Stimulated activated effector memory CD8-positive, alpha-beta T cell treated with anti-CD3 and anti-CD28 coated beads, Interleukin-12 subunit alpha, Interleukin-12 subunit beta, amount 100 ng/mL, for 72 hours (primary cell): Measurements from ENCODE around the gene GALNTL6.

Experiments used
- ATAC-seq: fragments of 150-1000 bp; cut with Tn5 transposase; 2 replicates; pipeline ENCODE4 v1.10.0; 2021
- DNase-seq, 2 donors: peaks; one replicate each; pipeline ENCODE4 v3.0.0; 2021 to 2022; ENCODE audit warnings: low spot score in 2 of 2
- H3K27ac Mint-ChIP-seq: one replicate; pipeline ENCODE4 v1.8.0; 2022; ENCODE audit warnings: mild to moderate bottlenecking, mixed read lengths
- H3K36me3 Mint-ChIP-seq: one replicate; pipeline ENCODE4 v1.8.0; 2022; ENCODE audit warnings: mild to moderate bottlenecking, mixed read lengths
- H3K4me1 Mint-ChIP-seq: one replicate; pipeline ENCODE4 v1.8.0; 2022; ENCODE audit warnings: mixed read lengths
- H3K4me3 Mint-ChIP-seq: one replicate; pipeline ENCODE4 v1.8.0; 2022; ENCODE audit warnings: mild to moderate bottlenecking, mixed read lengths
- H3K9me3 Mint-ChIP-seq: one replicate; pipeline ENCODE4 v1.8.0; 2022; ENCODE audit warnings: mixed read lengths

The GALNTL6 gene

GRCh38 chr4:172099376-172099775 is 286.2 kb downstream of the GALNTL6 start:
- ATAC-seq = no peak
- Mint-ChIP-seq H3K27ac (no peak overlapping the region), H3K36me3 (no peaks in the 10 kb centered on the region), H3K4me1 (no peaks in the 10 kb centered on the region), H3K9me3 (peaks cover 22% of the 10 kb centered on the region), H3K4me3 (no peak overlapping the region)
- no peak for DNase-seq

- H3K9me3 Mint-ChIP-seq = peaks cover 21% of the 10 kb centered on the region
- DNase-seq (no peak), ATAC-seq (no peak)
- no peaks in the 10 kb centered on the region for H3K4me1 Mint-ChIP-seq
- H3K27ac Mint-ChIP-seq = no peak overlapping the region
- no peak overlapping the region for H3K4me3 Mint-ChIP-seq
- H3K36me3 Mint-ChIP-seq = no peaks in the 10 kb centered on the region
These were observed 290.3 kb downstream of the GALNTL6 start for GRCh38 chr4:172103456-172103855.

DNA sequence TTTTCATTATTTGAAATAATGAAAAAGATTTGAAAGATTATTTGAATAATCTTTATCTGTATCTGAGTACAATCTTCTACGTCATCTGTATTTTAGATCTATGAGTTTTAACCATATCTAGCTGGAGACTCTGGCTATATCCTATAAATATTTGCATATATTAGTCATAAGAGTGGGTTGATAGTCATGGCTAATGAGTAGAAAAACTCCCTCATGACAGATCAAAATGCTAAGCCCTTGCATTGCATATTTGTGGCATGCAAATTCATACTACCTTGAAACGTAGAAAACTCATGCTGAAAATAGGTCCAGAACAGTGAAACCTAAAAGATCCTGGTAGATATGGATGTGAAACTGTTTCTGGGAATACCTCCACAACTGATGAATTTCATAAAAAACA is 291.3 kb downstream of the GALNTL6 start:
- Mint-ChIP-seq H3K36me3 (no peaks in the 10 kb centered on the region), H3K4me3 (no peak overlapping the region), H3K4me1 (no peaks in the 10 kb centered on the region), H3K9me3 (peaks cover 18% of the 10 kb centered on the region), H3K27ac (no peak overlapping the region)
- no peak for DNase-seq
- no peak for ATAC-seq

- Mint-ChIP-seq H3K9me3 (peaks cover 18% of the 10 kb centered on the region), H3K27ac (no peak overlapping the region), H3K4me3 (no peak overlapping the region), H3K4me1 (no peaks in the 10 kb centered on the region), H3K36me3 (no peaks in the 10 kb centered on the region)
- DNase-seq (no peak), ATAC-seq (no peak)
These were observed 292.7 kb downstream of the GALNTL6 start for GRCh38 chr4:172105918-172106317.

- H3K4me1 Mint-ChIP-seq = no peaks in the 10 kb centered on the region
- ATAC-seq (no peak), DNase-seq (no peak)
- no peaks in the 10 kb centered on the region for H3K36me3 Mint-ChIP-seq
- H3K4me3 Mint-ChIP-seq = no peak overlapping the region
- no peak overlapping the region for H3K27ac Mint-ChIP-seq
- peaks cover 9% of the 10 kb centered on the region for H3K9me3 Mint-ChIP-seq
These were observed 296.3 kb downstream of the GALNTL6 start for GRCh38 chr4:172109466-172109865.

- DNase-seq (no peak), ATAC-seq (no peak)
- Mint-ChIP-seq H3K9me3 (peaks cover 23% of the 10 kb centered on the region), H3K36me3 (no peaks in the 10 kb centered on the region), H3K27ac (no peak overlapping the region), H3K4me1 (no peaks in the 10 kb centered on the region), H3K4me3 (no peak overlapping the region)
These were observed 311.6 kb downstream of the GALNTL6 start for GRCh38 chr4:172124656-172125308.

GRCh38 chr4:172125443-172125842 is 312.2 kb downstream of the GALNTL6 start:
- Mint-ChIP-seq H3K4me1 (no peaks in the 10 kb centered on the region), H3K4me3 (no peak overlapping the region), H3K27ac (no peak overlapping the region), H3K36me3 (no peaks in the 10 kb centered on the region), H3K9me3 (peaks cover 22% of the 10 kb centered on the region)
- DNase-seq = no peak
- ATAC-seq = no peak

DNA sequence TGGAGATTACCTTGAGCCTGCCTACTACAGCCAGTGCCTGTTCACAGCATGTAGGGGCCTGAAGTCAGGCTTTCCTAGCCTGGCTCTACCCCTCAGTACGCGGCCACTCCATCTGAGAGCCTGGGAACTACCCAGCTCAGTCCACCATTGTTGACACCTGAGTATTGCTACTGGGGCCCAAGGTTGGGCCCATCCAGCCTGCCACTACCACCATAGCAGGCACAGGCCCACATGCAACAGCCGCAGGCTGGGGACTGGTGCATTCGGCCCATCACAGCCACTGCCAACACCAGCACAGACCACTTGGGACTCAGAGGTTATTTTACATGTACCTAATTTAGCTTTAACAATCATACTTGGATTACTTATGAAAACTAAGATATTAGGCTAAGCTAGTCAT is 314.0 kb downstream of the GALNTL6 start:
- H3K4me3 Mint-ChIP-seq = no peak overlapping the region
- H3K36me3 Mint-ChIP-seq = no peaks in the 10 kb centered on the region
- peaks cover 14% of the 10 kb centered on the region for H3K9me3 Mint-ChIP-seq
- ATAC-seq (no peak), DNase-seq (no peak)
- no peak overlapping the region for H3K27ac Mint-ChIP-seq
- H3K4me1 Mint-ChIP-seq = no peaks in the 10 kb centered on the region

DNA sequence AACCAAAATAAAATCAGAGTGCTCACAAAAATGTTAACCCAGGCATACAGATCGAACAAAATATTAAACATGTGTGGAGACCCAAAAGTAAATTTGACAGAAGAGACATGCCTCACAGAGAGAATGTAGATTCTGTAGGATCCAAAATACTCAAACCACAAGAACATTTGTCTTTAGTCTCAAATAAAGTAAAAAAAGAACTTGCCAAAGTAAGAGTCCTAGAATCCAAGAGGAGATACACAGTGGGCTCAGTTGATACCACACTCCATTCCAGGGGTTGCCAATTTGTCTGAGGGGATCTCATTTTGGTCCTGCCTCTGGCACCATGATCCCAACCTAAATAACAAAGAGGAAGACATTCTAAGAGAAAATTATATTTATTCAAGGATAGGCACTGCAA is 316.4 kb downstream of the GALNTL6 start:
- ATAC-seq (no peak), DNase-seq (no peak)
- Mint-ChIP-seq H3K4me3 (no peak overlapping the region), H3K4me1 (no peaks in the 10 kb centered on the region), H3K36me3 (no peaks in the 10 kb centered on the region), H3K9me3 (peaks cover 16% of the 10 kb centered on the region), H3K27ac (no peak overlapping the region)

GRCh38 chr4:172134521-172134920 is 321.3 kb downstream of the GALNTL6 start:
- no peaks in the 10 kb centered on the region for H3K4me1 Mint-ChIP-seq
- peaks cover 12% of the 10 kb centered on the region for H3K9me3 Mint-ChIP-seq
- H3K4me3 Mint-ChIP-seq = no peak overlapping the region
- no peaks in the 10 kb centered on the region for H3K36me3 Mint-ChIP-seq
- DNase-seq = no peak
- no peak for ATAC-seq
- H3K27ac Mint-ChIP-seq = no peak overlapping the region

DNA sequence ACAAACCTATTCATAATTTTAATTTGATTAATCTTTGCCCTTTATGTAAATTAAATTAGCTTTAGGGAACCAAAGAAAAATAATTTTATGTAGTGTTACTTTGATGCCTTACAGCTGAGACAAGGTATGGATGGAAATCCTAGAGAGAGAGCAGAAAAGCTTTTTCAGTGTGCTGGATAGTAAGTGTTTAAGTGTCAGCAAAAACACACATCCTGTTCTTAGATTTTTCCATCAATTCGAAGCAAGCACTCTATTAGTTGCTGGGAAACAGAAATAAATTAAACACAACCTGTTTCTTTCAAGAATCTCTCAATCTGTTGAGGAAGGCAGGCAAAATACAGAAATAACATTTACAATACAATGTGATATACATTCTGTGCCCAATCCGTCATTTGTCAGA is 327.8 kb downstream of the GALNTL6 start:
- H3K4me1 Mint-ChIP-seq = no peaks in the 10 kb centered on the region
- no peak overlapping the region for H3K27ac Mint-ChIP-seq
- no peaks in the 10 kb centered on the region for H3K36me3 Mint-ChIP-seq
- peaks cover 9% of the 10 kb centered on the region for H3K9me3 Mint-ChIP-seq
- H3K4me3 Mint-ChIP-seq = no peak overlapping the region
- DNase-seq = no peak
- no peak for ATAC-seq

- DNase-seq = no peak
- Mint-ChIP-seq H3K9me3 (peaks cover 6% of the 10 kb centered on the region), H3K36me3 (no peaks in the 10 kb centered on the region)
These were observed 329.1 kb downstream of the GALNTL6 start for GRCh38 chr4:172142281-172142741.

DNA sequence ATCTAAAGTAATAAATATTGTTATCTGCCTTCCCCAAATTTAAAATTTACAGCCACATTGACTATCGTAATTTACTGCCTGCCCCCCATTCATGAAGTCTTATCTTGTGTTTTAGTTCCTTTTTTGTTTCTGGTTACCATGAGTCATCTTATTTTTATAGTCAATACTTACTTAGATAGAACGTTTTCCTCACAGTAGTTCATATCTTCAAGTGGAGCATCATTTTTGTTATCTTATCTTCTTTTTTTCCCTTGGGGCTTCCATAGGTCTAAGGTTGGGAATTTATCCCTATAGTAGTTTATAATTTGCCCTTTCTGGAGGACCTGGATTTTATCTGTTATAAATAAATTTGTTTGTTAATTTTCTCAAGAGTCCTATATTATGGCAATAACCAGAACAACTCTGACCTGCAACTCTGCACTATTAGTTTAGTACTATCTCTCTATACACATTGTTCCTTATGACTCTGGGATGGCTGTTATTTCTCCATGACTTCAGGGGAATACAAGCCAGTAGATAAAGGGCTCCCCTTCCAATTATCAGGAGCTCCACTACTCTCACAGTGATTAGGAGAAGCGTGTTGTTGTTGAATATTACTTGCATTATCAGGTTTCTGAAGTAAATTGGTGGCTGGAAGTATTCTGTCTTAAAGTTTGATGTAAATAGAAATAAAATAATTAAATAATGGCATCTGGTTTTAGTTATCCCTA is 330.6 kb downstream of the GALNTL6 start:
- DNase-seq (no peak), ATAC-seq (no peak)
- H3K36me3 Mint-ChIP-seq = no peaks in the 10 kb centered on the region
- no peak overlapping the region for H3K4me3 Mint-ChIP-seq
- H3K4me1 Mint-ChIP-seq = no peaks in the 10 kb centered on the region
- peaks cover 4% of the 10 kb centered on the region for H3K9me3 Mint-ChIP-seq
- no peak overlapping the region for H3K27ac Mint-ChIP-seq

More at GRCh38 chr4:172142281-172142741, 329.1 kb downstream of the GALNTL6 start:
- ATAC-seq = no peak
- Mint-ChIP-seq H3K4me3 (no peak overlapping the region), H3K4me1 (no peaks in the 10 kb centered on the region), H3K27ac (no peak overlapping the region)

GRCh38 chr4:172147687-172148086 is 334.5 kb downstream of the GALNTL6 start:
- Mint-ChIP-seq H3K36me3 (no peaks in the 10 kb centered on the region), H3K4me3 (no peak overlapping the region), H3K27ac (no peak overlapping the region), H3K9me3 (peaks cover 17% of the 10 kb centered on the region), H3K4me1 (no peaks in the 10 kb centered on the region)
- ATAC-seq (no peak), DNase-seq (no peak)

DNA sequence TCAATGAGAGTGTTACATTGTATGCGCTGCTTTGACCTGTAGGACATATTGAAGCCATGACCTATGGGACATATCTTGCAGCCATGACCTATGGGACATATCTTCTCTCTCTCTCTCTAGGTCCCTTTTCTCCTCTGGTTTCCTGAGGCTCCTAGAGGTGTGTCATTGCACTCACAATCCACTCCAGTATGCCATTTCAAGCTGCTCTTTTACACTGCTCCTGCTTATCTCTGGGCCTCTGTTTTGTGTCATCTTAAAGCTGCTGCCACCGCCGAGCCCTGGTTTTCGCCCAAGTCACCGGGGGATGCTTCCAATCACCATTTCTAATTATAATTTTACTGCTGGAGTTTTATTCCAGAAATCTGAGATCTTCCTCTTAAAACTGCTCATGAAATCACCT is 336.1 kb downstream of the GALNTL6 start:
- H3K36me3 Mint-ChIP-seq = no peaks in the 10 kb centered on the region
- no peaks in the 10 kb centered on the region for H3K4me1 Mint-ChIP-seq
- peaks cover 14% of the 10 kb centered on the region for H3K9me3 Mint-ChIP-seq
- H3K27ac Mint-ChIP-seq = no peak overlapping the region
- no peak for DNase-seq
- ATAC-seq = no peak
- H3K4me3 Mint-ChIP-seq = no peak overlapping the region

DNA sequence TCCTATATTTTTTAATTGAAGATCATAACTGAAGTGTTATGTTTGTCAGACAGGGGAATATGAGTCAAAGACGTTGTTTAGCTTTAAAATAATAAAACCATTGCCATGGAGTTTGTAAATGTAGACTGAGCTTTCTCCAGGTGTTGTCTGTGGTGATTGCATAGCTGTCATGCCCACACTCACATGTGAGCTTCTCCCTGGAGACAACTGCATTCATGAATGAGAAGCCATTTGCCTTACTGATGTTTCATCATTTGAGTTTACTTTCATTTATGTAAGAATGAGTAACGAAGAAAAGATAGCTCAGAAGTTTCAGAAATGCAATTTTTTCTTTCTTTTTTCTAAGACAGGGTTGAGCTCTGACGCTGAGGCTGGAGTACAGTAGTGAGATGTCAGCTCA is 339.1 kb downstream of the GALNTL6 start:
- Mint-ChIP-seq H3K4me3 (no peak overlapping the region), H3K4me1 (no peaks in the 10 kb centered on the region), H3K27ac (no peak overlapping the region), H3K36me3 (no peaks in the 10 kb centered on the region), H3K9me3 (peaks cover 14% of the 10 kb centered on the region)
- ATAC-seq (no peak), DNase-seq (no peak)
